CD4-positive, alpha-beta T cell (primary cell): ENCODE data around the gene AGR3. TPM values are rescaled to one million over a fixed set of nuclear protein-coding genes. Genes with fewer than 3 reads are reported as not detected.

ENCODE experiments used
- ATAC-seq: fragments of 200-7000 bp; cut with Tn5 transposase; one replicate; pipeline ENCODE4 v1.10.0; 2022; ENCODE audit warnings: mild to moderate bottlenecking; ENCODE audit not compliant: poor library complexity
- CTCF ChIA-PET: fragments of 350-600 bp; sonication (Branson Sonifier 250); formaldehyde crosslinking; loops from one replicate; lab custom pipeline; 2021; ENCODE audit warnings: antibody characterized with exemption, inconsistent platforms; lab: Charles Lee
- POLR2A ChIA-PET: fragments of 350-600 bp; sonication (Branson Sonifier 250); formaldehyde crosslinking; loops from one replicate; lab custom pipeline; 2021; ENCODE audit warnings: antibody characterized with exemption, inconsistent platforms; lab: Charles Lee
- DNase-seq, 14 experiments: peaks; one replicate each; pipeline ENCODE4 v3.0.0-alpha.2; 2013 to 2020; ENCODE audit warnings: mixed read lengths in 2 of 14
- H3K27ac ChIP-seq, 2 donors: one replicate each; pipeline versions ENCODE4 v1.5.1 to v1.7.0; 2013; ENCODE audit warnings: low read length in 2 of 2, low read depth in 1 of 2, mild to moderate bottlenecking in 1 of 2
- H3K27me3 ChIP-seq, 2 experiments: 1 replicate in 1 of 2; 2 replicates in 1 of 2; pipeline versions ENCODE4 v1.6.1 to v1.7.0; 2013; ENCODE audit warnings: low read length in 2 of 2, control low read depth in 1 of 2, mild to moderate bottlenecking in 1 of 2, moderate library complexity in 1 of 2; ENCODE audit not compliant: insufficient read depth in 2 of 2, control insufficient read depth in 1 of 2
- H3K36me3 ChIP-seq: one replicate; pipeline ENCODE4 v1.6.1; 2013; ENCODE audit warnings: low read length, control low read depth; ENCODE audit not compliant: insufficient read depth
- H3K4me1 ChIP-seq: one replicate; pipeline ENCODE4 v1.6.1; 2013; ENCODE audit warnings: low read length, control low read depth; ENCODE audit not compliant: insufficient read depth
- H3K4me3 ChIP-seq: one replicate; pipeline ENCODE4 v1.5.1; 2013; ENCODE audit warnings: mild to moderate bottlenecking, low read length, moderate library complexity
- H3K9me3 ChIP-seq, 2 experiments: 1 replicate in 1 of 2; 2 replicates in 1 of 2; pipeline versions ENCODE4 v1.6.1 to v1.7.0; 2013; ENCODE audit warnings: low read length in 2 of 2, mild to moderate bottlenecking in 2 of 2, control low read depth in 1 of 2, moderate library complexity in 1 of 2; ENCODE audit not compliant: control insufficient read depth in 1 of 2, insufficient read depth in 1 of 2
- H3K27ac Mint-ChIP-seq: one replicate; pipeline ENCODE4 v1.8.0; 2020; ENCODE audit warnings: mixed read lengths
- H3K27me3 Mint-ChIP-seq: one replicate; pipeline ENCODE4 v1.8.0; 2021; ENCODE audit warnings: mixed read lengths
- H3K36me3 Mint-ChIP-seq: one replicate; pipeline ENCODE4 v1.8.0; 2021; ENCODE audit warnings: low read depth, mixed read lengths
- H3K4me1 Mint-ChIP-seq: one replicate; pipeline ENCODE4 v1.8.0; 2021; ENCODE audit warnings: low read depth, mixed read lengths
- H3K4me3 Mint-ChIP-seq: one replicate; pipeline ENCODE4 v1.8.0; 2020; ENCODE audit warnings: mild to moderate bottlenecking, mixed read lengths
- H3K9me3 Mint-ChIP-seq: one replicate; pipeline ENCODE4 v1.8.0; 2020; ENCODE audit warnings: mixed read lengths
- CTCF ChIP-seq: fragments of 200-600 bp; IDR thresholded peaks from one replicate; pipeline ENCODE4 v1.8.0; 2022; ENCODE audit warnings: antibody characterized with exemption, mild to moderate bottlenecking
- intact Hi-C, 2 experiments: fragments of 100-400 bp; cut with DNase I in 1 of 2; cut with micrococcal nuclease in 1 of 2; formaldehyde crosslinking; loops; one replicate each; pipeline versions ENCODE4 v1.15.1 to v1.9.0; 2023 to 2025; cut with DNase I, micrococcal nuclease
- total RNA-seq, 174 experiments: library from RNA in 2 of 174; stranded (reverse) in 2 of 174; gene quantifications; one replicate each; pipeline ENCODE4 v1.2.3 and lab custom pipeline; 2021 to 2026

AGR3 gene
- total RNA-seq, 2 experiments from 2014 or later, result not detected

DNA sequence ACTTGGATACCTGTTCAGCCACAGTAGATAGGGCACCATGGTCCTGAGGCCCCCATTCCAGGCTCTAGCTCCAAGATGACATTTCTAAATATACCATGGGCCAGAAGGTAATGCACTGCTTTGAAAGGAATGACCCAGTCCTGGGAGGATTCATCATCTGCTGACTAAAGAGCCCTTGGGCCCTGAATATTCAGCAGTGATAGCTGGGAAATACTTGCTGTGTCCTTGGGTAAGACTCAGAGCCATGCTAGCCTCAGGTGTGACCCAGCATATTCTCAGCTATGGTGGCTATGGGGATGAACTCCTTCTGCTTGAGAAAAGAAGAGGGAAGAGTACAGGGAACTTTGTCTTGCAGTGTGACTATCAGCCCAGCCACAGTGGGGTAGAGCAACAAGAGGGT is 55.7 kb downstream of the AGR3 start:
- H3K27me3 ChIP-seq, result no peaks in the 10 kb centered on the region
- H3K4me1 ChIP-seq, result no peaks in the 10 kb centered on the region
- H3K27ac ChIP-seq, result no peak overlapping the region
- H3K27ac Mint-ChIP-seq, result no peak overlapping the region
- peaks cover 22% of the 10 kb centered on the region for H3K27me3 Mint-ChIP-seq
- ChIA-PET CTCF (no interaction called here), POLR2A (no interaction called here)
- DNase-seq, result no peak
- H3K4me1 Mint-ChIP-seq, result no peaks in the 10 kb centered on the region
- no peak overlapping the region for H3K4me3 Mint-ChIP-seq
- no peak overlapping the region for H3K4me3 ChIP-seq
- H3K9me3 Mint-ChIP-seq, result peaks cover 4% of the 10 kb centered on the region
- no peaks in the 10 kb centered on the region for H3K9me3 ChIP-seq
- ATAC-seq, result no peak
- no peak for TF ChIP-seq CTCF
- no peaks in the 10 kb centered on the region for H3K36me3 ChIP-seq
- no peaks in the 10 kb centered on the region for H3K36me3 Mint-ChIP-seq
- intact Hi-C loops, result no loop called here

DNA sequence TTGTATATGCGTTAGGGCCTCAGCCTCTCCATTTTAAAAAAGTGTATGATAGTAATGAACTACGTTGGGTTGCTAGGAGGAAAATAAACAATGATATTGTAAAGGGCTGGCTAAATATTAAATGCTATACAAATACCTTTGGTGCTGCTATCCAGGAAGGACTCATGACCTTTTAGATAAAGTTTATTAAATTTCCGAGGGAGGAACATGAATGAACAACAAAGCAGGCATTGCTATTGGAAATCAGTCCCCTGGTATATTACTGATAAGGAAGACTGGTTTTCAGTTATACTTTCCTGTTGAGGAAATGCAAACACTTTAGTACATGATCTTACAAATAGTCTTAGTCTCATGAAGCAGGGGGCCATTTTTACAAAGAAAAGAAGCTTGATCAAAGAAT is 59.8 kb downstream of the AGR3 start:
- H3K4me1 ChIP-seq, result no peaks in the 10 kb centered on the region
- intact Hi-C loops, result no loop called here

GRCh38 chr7:16818732-16819131 is 63.1 kb downstream of the AGR3 start:
- no peak for ATAC-seq
- H3K27me3 ChIP-seq, result no peaks in the 10 kb centered on the region
- no peak for DNase-seq
- H3K4me3 Mint-ChIP-seq, result no peak overlapping the region
- H3K4me3 ChIP-seq, result no peak overlapping the region
- no peaks in the 10 kb centered on the region for H3K4me1 Mint-ChIP-seq
- no peaks in the 10 kb centered on the region for H3K36me3 Mint-ChIP-seq
- ChIA-PET POLR2A (no interaction called here), CTCF (interaction anchor here (0.7 kb wide), 3 partner anchors 15 to 1397 kb away, joined by 3 read pairs; no protein-coding TSS in a partner anchor)
- H3K27me3 Mint-ChIP-seq, result peaks cover 21% of the 10 kb centered on the region
- H3K4me1 ChIP-seq, result no peaks in the 10 kb centered on the region
- no peak overlapping the region for H3K27ac Mint-ChIP-seq
- no peak for TF ChIP-seq CTCF
- H3K27ac ChIP-seq, result no peak overlapping the region
- H3K36me3 ChIP-seq, result no peaks in the 10 kb centered on the region
- H3K9me3 Mint-ChIP-seq, result no peaks in the 10 kb centered on the region
- no peaks in the 10 kb centered on the region for H3K9me3 ChIP-seq
- intact Hi-C loops, result no loop called here

More for the DNA sequence above, 59.8 kb downstream of the AGR3 start:
- Mint-ChIP-seq H3K4me3 (no peak overlapping the region), H3K4me1 (no peaks in the 10 kb centered on the region), H3K9me3 (no peaks in the 10 kb centered on the region), H3K27ac (no peak overlapping the region), H3K27me3 (peaks cover 24% of the 10 kb centered on the region), H3K36me3 (no peaks in the 10 kb centered on the region)
- Histone ChIP-seq H3K4me3 (no peak overlapping the region), H3K36me3 (no peaks in the 10 kb centered on the region), H3K27ac (no peak overlapping the region), H3K27me3 (no peaks in the 10 kb centered on the region), H3K9me3 (no peaks in the 10 kb centered on the region)
- ATAC-seq (no peak), DNase-seq (no peak)
- ChIA-PET CTCF (no interaction called here), POLR2A (no interaction called here)
- no peak for TF ChIP-seq CTCF
